Astrocyte of the spinal cord (primary cell): ENCODE data around the gene TPD52L1.

Experiments
- DNase-seq: peaks from one replicate; pipeline ENCODE4 v3.0.0; 2011; ENCODE audit warnings: low read depth, low spot score
- H3K4me3 ChIP-seq: 2 replicates; pipeline ENCODE4 v1.5.1; 2011; ENCODE audit warnings: low read depth, mild to moderate bottlenecking, low read length, moderate library complexity
- in situ Hi-C: cut with HindIII; loops from 2 replicates; pipeline ENCODE4 v1.10.0; 2017; ENCODE audit warnings: low sequenced_read_pairs
- TF ChIP-seq, protein P1 (sequence below): IDR thresholded peaks from 2 replicates; pipeline ENCODE4 v1.5.1; 2012; ENCODE audit warnings: low read depth, mild to moderate bottlenecking, low read length, inconsistent platforms

Gene TPD52L1

DNA sequence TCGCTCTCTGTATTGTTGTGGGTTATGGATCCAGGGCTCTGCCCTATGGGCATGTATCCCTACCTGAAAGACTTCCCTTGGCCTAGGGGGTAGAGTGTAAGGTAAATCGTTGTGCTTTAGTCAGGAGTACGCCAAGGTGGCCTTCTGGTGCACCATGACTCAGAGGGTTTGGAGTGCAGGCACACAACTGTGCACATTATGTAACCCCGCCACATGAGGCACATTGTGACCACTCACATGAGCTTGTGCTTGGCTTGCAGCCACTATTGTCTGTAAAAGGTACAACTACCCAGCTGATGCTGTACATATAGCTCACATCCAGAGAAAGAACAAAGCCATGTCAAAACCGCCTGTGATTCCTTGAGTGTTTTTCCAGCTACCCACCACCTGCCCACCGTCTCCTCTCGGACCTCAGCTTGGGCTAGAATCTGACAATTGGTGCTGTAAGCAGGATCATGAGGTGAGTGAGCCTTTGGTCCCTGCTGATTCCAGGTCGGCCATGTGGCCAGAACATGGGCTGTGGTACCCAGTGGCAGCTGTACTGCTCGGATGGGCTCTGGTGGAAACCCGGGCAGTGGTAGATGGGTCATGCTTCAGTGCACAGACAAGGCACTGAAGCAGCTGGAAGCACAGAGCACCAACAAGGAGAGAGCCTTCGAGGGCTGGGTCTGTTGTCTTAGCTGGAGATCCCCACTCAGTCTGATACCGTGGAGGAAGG, 114.4 kb downstream of the TPD52L1 start:
- no peak overlapping the region for H3K4me3 ChIP-seq
- in situ Hi-C loops = no loop called here
- no peak for DNase-seq
- TF ChIP-seq, protein P1, sequence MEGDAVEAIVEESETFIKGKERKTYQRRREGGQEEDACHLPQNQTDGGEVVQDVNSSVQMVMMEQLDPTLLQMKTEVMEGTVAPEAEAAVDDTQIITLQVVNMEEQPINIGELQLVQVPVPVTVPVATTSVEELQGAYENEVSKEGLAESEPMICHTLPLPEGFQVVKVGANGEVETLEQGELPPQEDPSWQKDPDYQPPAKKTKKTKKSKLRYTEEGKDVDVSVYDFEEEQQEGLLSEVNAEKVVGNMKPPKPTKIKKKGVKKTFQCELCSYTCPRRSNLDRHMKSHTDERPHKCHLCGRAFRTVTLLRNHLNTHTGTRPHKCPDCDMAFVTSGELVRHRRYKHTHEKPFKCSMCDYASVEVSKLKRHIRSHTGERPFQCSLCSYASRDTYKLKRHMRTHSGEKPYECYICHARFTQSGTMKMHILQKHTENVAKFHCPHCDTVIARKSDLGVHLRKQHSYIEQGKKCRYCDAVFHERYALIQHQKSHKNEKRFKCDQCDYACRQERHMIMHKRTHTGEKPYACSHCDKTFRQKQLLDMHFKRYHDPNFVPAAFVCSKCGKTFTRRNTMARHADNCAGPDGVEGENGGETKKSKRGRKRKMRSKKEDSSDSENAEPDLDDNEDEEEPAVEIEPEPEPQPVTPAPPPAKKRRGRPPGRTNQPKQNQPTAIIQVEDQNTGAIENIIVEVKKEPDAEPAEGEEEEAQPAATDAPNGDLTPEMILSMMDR = no peak

DNA sequence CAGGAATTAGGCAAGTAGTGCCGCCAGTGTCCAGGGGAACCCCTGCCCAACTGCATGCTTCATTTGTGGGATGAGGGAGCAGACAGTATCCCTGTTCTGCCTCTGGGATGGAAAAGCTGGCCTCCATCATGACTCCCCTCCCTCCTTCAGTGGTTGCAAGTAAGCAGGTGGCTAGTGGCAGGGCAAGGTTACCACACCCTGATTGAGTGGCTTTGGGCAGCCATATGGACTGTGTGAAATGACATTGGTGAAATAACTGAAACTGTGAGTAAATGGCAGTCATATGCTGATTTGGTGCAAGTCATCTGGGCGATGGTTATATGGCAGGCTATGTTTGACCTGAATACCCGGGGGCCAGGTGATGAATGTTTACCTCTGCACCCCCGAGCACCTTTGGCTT, 115.2 kb downstream of the TPD52L1 start:
- in situ Hi-C loops = no loop called here
- TF ChIP-seq, protein P1 = no peak
- H3K4me3 ChIP-seq = no peak overlapping the region
- DNase-seq = no peak

DNA sequence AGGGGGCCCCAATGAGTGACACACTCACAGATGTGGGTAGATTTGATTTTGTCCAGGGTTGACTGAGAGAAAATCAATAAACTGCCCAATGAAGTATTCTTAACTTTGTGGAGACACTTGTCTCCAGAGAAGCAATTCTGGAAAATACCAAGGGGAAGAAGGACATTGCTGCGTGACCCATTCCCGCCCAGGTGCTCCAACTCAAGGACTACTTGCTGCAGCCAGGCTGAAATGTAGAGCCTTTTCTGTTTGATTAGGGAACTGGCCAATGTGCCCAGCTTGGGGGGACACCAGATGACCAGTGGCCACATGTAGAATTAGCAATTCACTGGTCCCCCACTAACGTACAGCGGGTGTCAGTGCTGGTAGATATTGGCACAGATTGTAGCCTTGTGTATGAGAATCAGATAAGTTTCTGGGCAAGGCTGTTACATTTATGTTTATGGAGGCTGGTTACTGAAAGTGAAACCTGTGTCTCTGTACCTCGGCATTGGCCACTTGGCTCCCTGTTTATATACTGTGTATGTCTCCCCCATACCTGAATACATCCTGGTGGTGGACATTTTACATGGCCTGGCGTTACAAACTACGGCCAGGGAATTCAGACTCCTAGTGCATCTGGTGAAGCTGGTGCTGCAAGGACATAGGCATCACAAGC, 115.9 kb downstream of the TPD52L1 start:
- H3K4me3 ChIP-seq = no peak overlapping the region
- DNase-seq = no peak
- in situ Hi-C loops = no loop called here
- TF ChIP-seq, protein P1 = no peak

DNA sequence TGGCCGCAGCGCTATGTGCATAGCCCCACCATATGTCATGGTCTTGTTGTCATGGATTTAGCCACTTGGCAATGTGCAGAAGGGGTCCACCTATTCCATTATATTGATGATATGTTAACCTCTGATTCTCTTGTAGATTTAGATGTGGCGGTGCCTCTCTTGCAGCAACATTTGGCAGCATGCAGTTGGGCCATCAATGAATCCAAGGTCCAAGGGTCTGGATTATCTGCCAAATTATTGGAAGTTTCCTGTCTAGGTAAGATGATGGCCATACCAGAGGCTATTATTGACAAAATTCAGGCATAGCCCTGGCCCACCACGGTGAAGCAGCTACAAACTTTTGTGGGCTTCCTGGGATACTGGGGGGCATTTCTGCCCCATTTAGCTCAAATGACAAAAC, 116.8 kb downstream of the TPD52L1 start:
- in situ Hi-C loops = no loop called here
- no peak for DNase-seq
- no peak overlapping the region for H3K4me3 ChIP-seq
- TF ChIP-seq, protein P1 = no peak

DNA sequence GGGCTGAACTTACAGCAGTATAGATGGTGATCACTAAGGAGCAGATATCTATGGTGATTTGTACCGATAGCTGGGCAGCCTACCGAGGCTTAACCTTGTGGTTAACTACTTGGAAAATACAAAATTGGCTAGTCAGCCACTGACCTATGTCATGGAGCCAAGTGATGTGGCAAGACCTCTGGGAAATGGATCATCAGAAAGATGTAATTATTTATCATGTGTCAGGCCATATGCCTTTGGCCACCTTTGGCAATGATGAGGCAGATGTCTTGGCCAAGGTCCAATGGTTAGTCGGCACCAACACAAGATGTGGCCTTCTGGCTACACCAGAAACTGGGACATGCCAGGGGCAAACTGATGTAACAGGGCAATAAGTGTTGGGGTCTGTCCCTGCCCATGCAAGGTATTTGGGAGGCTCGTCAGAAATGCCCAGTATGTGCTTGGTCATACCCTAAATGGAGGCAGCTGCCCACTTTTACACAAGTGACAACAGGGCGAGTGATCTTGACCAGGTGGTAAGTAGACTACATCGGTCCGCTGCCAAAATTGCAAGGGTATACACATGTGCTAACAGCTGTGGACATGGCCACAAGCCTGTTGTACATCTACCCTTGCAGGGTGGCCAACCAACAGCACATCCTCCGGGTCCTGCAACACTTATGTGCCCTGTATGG, 118.0 kb downstream of the TPD52L1 start:
- in situ Hi-C loops = no loop called here
- DNase-seq = no peak
- TF ChIP-seq, protein P1 = no peak
- no peak overlapping the region for H3K4me3 ChIP-seq

DNA sequence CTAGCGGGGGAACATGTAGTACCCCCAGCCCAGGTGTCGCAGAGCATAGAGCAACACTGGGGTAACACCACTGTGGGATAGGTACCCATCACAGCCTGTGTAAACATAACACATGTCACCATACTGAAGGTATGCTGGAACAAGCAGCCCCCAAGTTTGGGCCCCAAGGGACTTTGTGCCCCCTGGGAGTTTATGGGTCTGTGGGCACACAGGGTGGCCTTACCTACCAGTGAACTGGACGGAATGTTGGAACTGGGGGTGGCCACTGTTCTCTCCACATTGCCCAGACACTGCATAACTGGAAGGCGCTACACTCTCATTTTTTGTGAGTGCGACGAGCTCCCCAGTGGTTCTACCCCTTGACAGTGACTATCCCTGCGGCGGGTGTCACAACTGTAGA, 119.7 kb downstream of the TPD52L1 start:
- H3K4me3 ChIP-seq = no peak overlapping the region
- no peak for DNase-seq
- in situ Hi-C loops = no loop called here
- TF ChIP-seq, protein P1 = no peak
